Duodenal mucosa (tissue), 2 donors: ENCODE results near the gene TRIM15.

Experiments used
- H3K27ac ChIP-seq: one replicate; pipeline ENCODE4 v1.7.0; 2013; ENCODE audit warnings: low read depth, low read length
- H3K27me3 ChIP-seq, 2 donors: one replicate each; pipeline ENCODE4 v1.7.0; 2013; ENCODE audit warnings: low read length in 2 of 2, control low read depth in 1 of 2; ENCODE audit not compliant: insufficient read depth in 2 of 2, control insufficient read depth in 1 of 2
- H3K36me3 ChIP-seq, 2 donors: one replicate each; pipeline ENCODE4 v1.7.0; 2013; ENCODE audit warnings: low read length in 2 of 2, control low read depth in 1 of 2; ENCODE audit not compliant: insufficient read depth in 2 of 2, control insufficient read depth in 1 of 2
- H3K4me1 ChIP-seq, 2 donors: one replicate each; pipeline ENCODE4 v1.7.0; 2013; ENCODE audit warnings: low read length in 2 of 2, control low read depth in 1 of 2; ENCODE audit not compliant: insufficient read depth in 2 of 2, control insufficient read depth in 1 of 2
- H3K4me3 ChIP-seq, 2 donors: one replicate each; pipeline ENCODE4 v1.7.0; 2013; ENCODE audit warnings: low read length in 2 of 2, low read depth in 1 of 2
- H3K9ac ChIP-seq, 2 donors: one replicate each; pipeline ENCODE4 v1.7.0; 2013; ENCODE audit warnings: low read length in 2 of 2, low read depth in 1 of 2
- H3K9me3 ChIP-seq, 2 donors: one replicate each; pipeline ENCODE4 v1.7.0; 2013; ENCODE audit warnings: low read length in 2 of 2, control low read depth in 1 of 2; ENCODE audit not compliant: control insufficient read depth in 1 of 2

Gene TRIM15

DNA sequence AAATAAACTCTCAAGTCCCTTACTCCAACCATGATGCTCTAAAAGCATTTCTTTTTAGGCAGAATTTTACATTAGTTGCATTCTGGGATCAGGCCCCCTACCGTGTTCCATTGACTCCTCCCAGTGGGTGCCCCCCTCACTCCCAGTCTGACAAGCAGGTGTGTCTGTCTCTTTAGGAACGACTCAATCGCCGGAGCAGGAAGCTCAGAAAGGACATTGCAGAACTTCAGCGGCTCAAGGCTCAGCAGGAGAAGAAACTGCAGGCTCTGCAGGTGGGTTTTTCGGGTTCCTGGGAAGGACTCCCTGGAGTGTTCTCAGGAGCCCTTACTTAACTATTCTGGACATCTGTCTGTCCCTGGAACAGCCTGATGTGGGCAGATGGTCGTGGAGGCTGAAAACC lies 17.5 kb upstream of the TRIM15 start:
- Histone ChIP-seq H3K9me3 (no peaks in the 10 kb centered on the region), H3K27me3 (no peaks in the 10 kb centered on the region), H3K9ac (no peak overlapping the region), H3K4me1 (peaks cover 12 to 13% of the 10 kb centered on the region in 2 donors), H3K4me3 (no peak overlapping the region), H3K27ac (no peak overlapping the region), H3K36me3 (peaks cover 0 to 4% of the 10 kb centered on the region in 2 donors)

- H3K27me3 ChIP-seq = no peaks in the 10 kb centered on the region
- peaks cover 0 to 4% of the 10 kb centered on the region in 2 donors for H3K36me3 ChIP-seq
- H3K27ac ChIP-seq = no peak overlapping the region
- H3K4me1 ChIP-seq = peaks cover 12 to 13% of the 10 kb centered on the region in 2 donors
- H3K4me3 ChIP-seq = no peak overlapping the region
- no peaks in the 10 kb centered on the region for H3K9me3 ChIP-seq
- no peak overlapping the region for H3K9ac ChIP-seq
Measured at GRCh38 chr6:30147096-30147495, 16.2 kb upstream of the TRIM15 start.

DNA sequence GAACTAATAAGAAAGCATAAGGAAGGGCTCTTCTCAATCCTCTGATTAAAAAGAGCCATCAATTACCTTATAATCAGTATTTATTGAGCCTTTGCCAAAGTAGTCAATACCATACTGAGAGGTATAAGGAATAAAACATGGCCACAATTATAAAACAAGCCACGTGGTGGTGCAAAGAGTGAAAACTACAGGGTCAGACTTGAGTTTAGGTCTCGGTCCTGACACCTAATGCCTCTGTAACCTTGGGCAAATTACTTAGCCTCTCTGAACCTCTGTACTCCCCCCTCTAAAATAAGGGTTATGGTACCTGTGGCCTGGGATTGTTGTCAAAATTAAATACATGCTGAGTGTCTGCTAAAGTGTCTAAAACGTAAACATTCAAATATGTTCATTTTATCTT lies 14.1 kb upstream of the TRIM15 start:
- H3K9ac ChIP-seq = no peak overlapping the region
- no peak overlapping the region for H3K4me3 ChIP-seq
- peaks cover 0 to 4% of the 10 kb centered on the region in 2 donors for H3K36me3 ChIP-seq
- no peaks in the 10 kb centered on the region for H3K27me3 ChIP-seq
- no peaks in the 10 kb centered on the region for H3K9me3 ChIP-seq
- peaks cover 13 to 18% of the 10 kb centered on the region in 2 donors for H3K4me1 ChIP-seq
- no peak overlapping the region for H3K27ac ChIP-seq

- Histone ChIP-seq H3K36me3 (peaks cover 0 to 4% of the 10 kb centered on the region in 2 donors), H3K27me3 (no peaks in the 10 kb centered on the region), H3K4me1 (peaks cover 9 to 15% of the 10 kb centered on the region in 2 donors), H3K4me3 (no peak overlapping the region), H3K9ac (no peak overlapping the region), H3K27ac (no peak overlapping the region), H3K9me3 (no peaks in the 10 kb centered on the region)
Measured at GRCh38 chr6:30149858-30150550, 13.3 kb upstream of the TRIM15 start.

DNA sequence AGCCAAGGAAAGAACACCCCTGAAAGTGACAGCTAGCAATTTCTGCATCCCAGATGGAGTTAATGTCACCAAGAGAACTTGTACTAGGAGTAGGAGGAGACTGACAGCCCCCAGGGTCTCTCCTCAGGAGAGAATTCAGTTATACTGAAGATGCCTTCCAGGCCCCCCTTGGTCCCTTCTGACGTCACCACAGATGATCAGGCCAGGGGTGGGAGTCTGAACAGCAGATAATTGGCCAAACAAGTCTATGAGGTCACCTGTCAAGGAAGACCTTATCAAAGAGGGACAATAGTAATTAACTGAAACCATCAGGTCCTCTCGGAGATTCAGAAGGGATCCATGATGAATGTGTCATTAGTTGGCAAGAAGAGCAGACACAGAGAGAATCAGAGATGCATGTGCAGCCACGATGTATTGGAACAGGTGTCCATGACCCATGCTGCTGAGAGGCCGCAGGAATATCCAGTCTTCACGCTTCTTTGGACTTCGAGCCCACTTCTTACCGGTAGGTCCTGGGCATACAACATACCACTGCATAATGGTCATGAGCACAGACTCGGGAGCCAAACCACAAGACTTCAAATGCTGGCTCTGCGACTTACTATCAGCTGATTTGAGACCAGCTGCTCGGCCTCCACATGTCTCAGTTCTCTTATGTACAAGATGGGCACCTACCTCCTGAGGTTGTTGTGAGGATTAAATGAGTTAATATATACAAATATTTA lies 12.5 kb upstream of the TRIM15 start:
- peaks cover 0 to 4% of the 10 kb centered on the region in 2 donors for H3K36me3 ChIP-seq
- no peak overlapping the region for H3K27ac ChIP-seq
- peaks cover 13 to 16% of the 10 kb centered on the region in 2 donors for H3K4me1 ChIP-seq
- H3K9me3 ChIP-seq = no peaks in the 10 kb centered on the region
- H3K9ac ChIP-seq = no peak overlapping the region
- H3K4me3 ChIP-seq = no peak overlapping the region
- H3K27me3 ChIP-seq = no peaks in the 10 kb centered on the region

DNA sequence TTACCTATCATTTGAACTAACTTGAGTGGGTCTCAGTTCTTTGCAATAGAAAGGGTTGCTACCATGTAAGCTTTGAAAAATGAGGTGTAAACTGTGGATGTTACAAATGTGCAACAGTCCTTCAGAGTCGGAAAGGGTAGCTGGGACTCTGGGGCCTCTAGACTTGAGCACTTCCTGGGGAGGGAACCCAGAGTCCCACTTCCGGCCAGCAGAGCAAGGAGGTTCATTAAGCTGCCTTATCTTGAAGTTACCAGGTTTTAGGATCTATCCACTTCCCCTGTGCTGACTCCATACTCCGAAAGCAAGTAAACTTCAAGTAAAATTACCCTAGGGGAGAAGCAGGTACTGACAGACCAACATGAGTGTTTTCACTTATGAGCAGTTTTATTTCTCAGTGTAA lies 11.8 kb upstream of the TRIM15 start:
- Histone ChIP-seq H3K9me3 (no peaks in the 10 kb centered on the region), H3K9ac (no peak overlapping the region), H3K27ac (no peak overlapping the region), H3K4me3 (no peak overlapping the region), H3K4me1 (peaks cover 18 to 23% of the 10 kb centered on the region in 2 donors), H3K27me3 (no peaks in the 10 kb centered on the region), H3K36me3 (peaks cover 0 to 4% of the 10 kb centered on the region in 2 donors)

DNA sequence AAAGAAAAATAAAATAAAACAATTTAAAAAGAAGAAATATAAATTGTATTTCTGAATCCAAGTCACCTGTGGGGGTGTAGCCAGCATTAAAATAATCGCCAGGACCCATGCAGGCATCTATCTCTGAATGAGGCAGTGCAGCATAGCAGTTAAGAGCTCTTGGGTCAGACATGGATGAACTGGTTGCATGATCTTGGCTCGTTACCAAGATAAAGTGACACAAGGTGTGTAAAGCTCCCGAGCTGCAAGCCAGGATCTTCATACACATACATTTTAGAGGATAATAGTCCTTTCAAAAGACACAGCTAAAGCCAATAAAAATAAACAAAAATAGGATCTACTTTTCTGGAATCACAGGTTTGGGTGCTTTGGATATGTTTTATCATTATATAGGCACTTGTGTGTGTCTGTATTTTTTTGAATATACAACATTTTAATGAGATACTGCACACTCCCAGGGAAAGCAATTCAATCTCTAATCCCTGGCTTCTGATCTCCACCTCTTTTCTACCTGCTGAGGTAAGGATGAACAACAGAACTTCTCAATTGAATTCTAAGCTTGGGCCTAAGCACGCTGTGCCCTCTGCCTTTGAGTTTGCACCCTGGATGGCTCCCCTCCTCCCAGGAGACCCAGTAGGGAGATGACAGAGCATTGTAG lies 11.2 kb upstream of the TRIM15 start:
- H3K4me1 ChIP-seq = peaks cover 24 to 28% of the 10 kb centered on the region in 2 donors
- peaks cover 0 to 4% of the 10 kb centered on the region in 2 donors for H3K36me3 ChIP-seq
- H3K4me3 ChIP-seq = no peak overlapping the region
- H3K9me3 ChIP-seq = no peaks in the 10 kb centered on the region
- H3K27ac ChIP-seq = no peak overlapping the region
- no peaks in the 10 kb centered on the region for H3K27me3 ChIP-seq
- no peak overlapping the region for H3K9ac ChIP-seq

- H3K9ac ChIP-seq = no peak overlapping the region
- no peak overlapping the region for H3K27ac ChIP-seq
- H3K4me1 ChIP-seq = peaks cover 28% of the 10 kb centered on the region in 2 donors
- no peaks in the 10 kb centered on the region for H3K9me3 ChIP-seq
- no peaks in the 10 kb centered on the region for H3K27me3 ChIP-seq
- peaks cover 0 to under 1% of the 10 kb centered on the region in 2 donors for H3K36me3 ChIP-seq
- H3K4me3 ChIP-seq = no peak overlapping the region
Measured at GRCh38 chr6:30152910-30153610, 10.3 kb upstream of the TRIM15 start.

- H3K9me3 ChIP-seq = no peaks in the 10 kb centered on the region
- H3K27ac ChIP-seq = no peak overlapping the region
- H3K4me3 ChIP-seq = peak overlapping the region in 1 of 2 donors; percentile 45
- no peak overlapping the region for H3K9ac ChIP-seq
- no peaks in the 10 kb centered on the region for H3K27me3 ChIP-seq
- no peaks in the 10 kb centered on the region for H3K36me3 ChIP-seq
- peaks cover 28 to 29% of the 10 kb centered on the region in 2 donors for H3K4me1 ChIP-seq
Measured at GRCh38 chr6:30154061-30154460, 9.3 kb upstream of the TRIM15 start.
